H1 (cell line): ENCODE data around the gene PYY. TPM values are rescaled to one million over a fixed set of nuclear protein-coding genes. Genes with fewer than 3 reads are reported as not detected.

Source experiments
- CTCF ChIA-PET: fragments of 300-600 bp; sonication (Branson Sonifier 250); formaldehyde crosslinking; loops from one replicate; lab custom pipeline; 2021; ENCODE audit not compliant: partially characterized antibody; lab: Charles Lee
- POLR2A ChIA-PET: fragments of 300-600 bp; sonication (Branson Sonifier 250); formaldehyde crosslinking; loops from one replicate; lab custom pipeline; 2021; ENCODE audit warnings: inconsistent platforms; ENCODE audit not compliant: partially characterized antibody; lab: Charles Lee
- DNase-seq, 2 experiments: peaks; one replicate each; pipeline versions ENCODE4 v3.0.0 to v3.0.0-alpha.2; 2010 to 2022; ENCODE audit warnings: low spot score in 2 of 2, low read depth in 1 of 2, mixed read lengths in 1 of 2
- FAIRE-seq: peaks from 2 replicates; lab custom pipeline; 2011; peaks lifted over from hg19 to GRCh38; lab: Jason Lieb, UNC
- H2AFZ ChIP-seq: 2 replicates; pipeline ENCODE4 v1.8.1; 2012; ENCODE audit warnings: low read length, inconsistent platforms
- H2AK5ac ChIP-seq: 2 replicates; pipeline ENCODE4 v1.6.1; 2013; ENCODE audit warnings: low read depth, low read length
- H2BK120ac ChIP-seq: replicated peaks from 2 replicates; pipeline ENCODE3; 2013; ENCODE audit warnings: low read depth, low read length, inconsistent platforms
- H2BK12ac ChIP-seq: 2 replicates; pipeline ENCODE4 v1.6.1; 2013; ENCODE audit warnings: low read depth, low read length
- H2BK15ac ChIP-seq: 2 replicates; pipeline ENCODE4 v1.6.1; 2013; ENCODE audit warnings: low read length
- H2BK20ac ChIP-seq: 2 replicates; pipeline ENCODE4 v1.6.1; 2013; ENCODE audit warnings: low read length
- H2BK5ac ChIP-seq: 2 replicates; pipeline ENCODE4 v1.6.1; 2013; ENCODE audit warnings: low read depth, low read length
- H3K14ac ChIP-seq: 2 replicates; pipeline ENCODE4 v1.6.1; 2013; ENCODE audit warnings: inconsistent platforms; ENCODE audit not compliant: insufficient read length
- H3K18ac ChIP-seq: 2 replicates; pipeline ENCODE4 v1.6.1; 2013; ENCODE audit warnings: low read length; ENCODE audit errors: extremely low read depth
- H3K23ac ChIP-seq: 2 replicates; pipeline ENCODE4 v1.6.1; 2013; ENCODE audit warnings: inconsistent platforms; ENCODE audit not compliant: insufficient read length
- H3K23me2 ChIP-seq: 2 replicates; pipeline ENCODE4 v1.6.1; 2013; ENCODE audit warnings: low read depth, low read length
- H3K27ac ChIP-seq: 2 replicates; pipeline ENCODE4 v1.6.1; 2011; ENCODE audit warnings: low read depth, low read length, inconsistent platforms
- H3K27me3 ChIP-seq, 4 experiments: replicated peaks in 1 of 4; 1 replicate in 1 of 4; 2 replicates in 3 of 4; pipeline versions ENCODE4 v1.6.1 to v1.8.1; 2011 to 2013; ENCODE audit warnings: low read length in 3 of 4, mild to moderate bottlenecking in 3 of 4, inconsistent platforms in 2 of 4, mixed read lengths in 2 of 4, moderate library complexity in 1 of 4; ENCODE audit not compliant: control insufficient read depth in 3 of 4, insufficient read depth in 3 of 4; ENCODE audit errors: extremely low read depth in 1 of 4
- H3K36me3 ChIP-seq, 4 experiments: 2 replicates each; pipeline versions ENCODE4 v1.6.1 to v1.8.1; 2011 to 2013; ENCODE audit warnings: mild to moderate bottlenecking in 4 of 4, low read length in 3 of 4, moderate library complexity in 2 of 4, control low read depth in 1 of 4, inconsistent platforms in 1 of 4; ENCODE audit not compliant: insufficient read depth in 4 of 4, control insufficient read depth in 2 of 4
- H3K4ac ChIP-seq: replicated peaks from 2 replicates; pipeline ENCODE3; 2013; ENCODE audit warnings: low read length, low read depth, mixed read lengths, inconsistent platforms; ENCODE audit not compliant: insufficient read length
- H3K4me1 ChIP-seq, 4 experiments: replicated peaks in 1 of 4; 1 replicate in 1 of 4; 2 replicates in 3 of 4; pipeline versions ENCODE4 v1.6.1 to v1.8.1; 2011 to 2013; ENCODE audit warnings: low read length in 3 of 4, inconsistent platforms in 2 of 4, mixed read lengths in 1 of 4; ENCODE audit not compliant: insufficient read depth in 4 of 4, control insufficient read depth in 3 of 4
- H3K4me2 ChIP-seq, 2 experiments: 2 replicates each; pipeline versions ENCODE4 v1.6.1 to v1.8.1; 2011 to 2013; ENCODE audit warnings: low read depth in 2 of 2, low read length in 2 of 2, control low read depth in 1 of 2, inconsistent platforms in 1 of 2, mild to moderate bottlenecking in 1 of 2; ENCODE audit not compliant: insufficient read depth in 1 of 2
- H3K4me3 ChIP-seq, 4 experiments: fragments of 200-600, 300-600 bp in 1 of 4; sonication (generic), shearing (Covaris generic), sonication (Bioruptor Twin) in 1 of 4; 2 replicates each; pipeline versions ENCODE4 v1.5.1 to v1.8.1; 2011 to 2016; ENCODE audit warnings: low read length in 4 of 4, low read depth in 3 of 4, control low read depth in 2 of 4, inconsistent platforms in 2 of 4, mild to moderate bottlenecking in 2 of 4, mixed read lengths in 1 of 4, moderate library complexity in 1 of 4; ENCODE audit not compliant: insufficient read depth in 2 of 4; ENCODE audit errors: extremely low read depth in 1 of 4
- H3K56ac ChIP-seq: replicated peaks from 2 replicates; pipeline ENCODE3; 2013; ENCODE audit warnings: low read depth, mild to moderate bottlenecking, mixed read lengths, low read length, inconsistent platforms; ENCODE audit not compliant: insufficient read length
- H3K79me1 ChIP-seq: 2 replicates; pipeline ENCODE4 v1.6.1; 2013; ENCODE audit warnings: low read depth, low read length, control low read depth
- H3K79me2 ChIP-seq, 2 experiments: 2 replicates each; pipeline versions ENCODE4 v1.6.1 to v1.8.1; 2012 to 2013; ENCODE audit warnings: low read length in 2 of 2, mild to moderate bottlenecking in 2 of 2, inconsistent platforms in 1 of 2; ENCODE audit not compliant: insufficient read depth in 2 of 2, control insufficient read depth in 1 of 2
- H3K9ac ChIP-seq, 4 experiments: replicated peaks in 1 of 4; 1 replicate in 1 of 4; 2 replicates in 3 of 4; pipeline versions ENCODE4 v1.6.1 to v1.8.1; 2011 to 2013; ENCODE audit warnings: low read depth in 3 of 4, low read length in 3 of 4, control low read depth in 2 of 4, mild to moderate bottlenecking in 2 of 4, moderate library complexity in 2 of 4, inconsistent platforms in 1 of 4; ENCODE audit errors: extremely low read depth in 1 of 4
- H3K9me3 ChIP-seq, 2 experiments: 2 replicates each; pipeline versions ENCODE4 v1.6.1 to v1.8.1; 2012 to 2013; ENCODE audit warnings: mild to moderate bottlenecking in 2 of 2, moderate library complexity in 2 of 2, control low read depth in 1 of 2, inconsistent platforms in 1 of 2, low read depth in 1 of 2, low read length in 1 of 2, mixed read lengths in 1 of 2; ENCODE audit not compliant: insufficient read depth in 2 of 2
- H4K20me1 ChIP-seq, 2 experiments: replicated peaks in 1 of 2; 2 replicates each; pipeline versions ENCODE3 to v1.8.1; 2011 to 2013; ENCODE audit warnings: inconsistent platforms in 2 of 2, low read length in 2 of 2, mild to moderate bottlenecking in 1 of 2; ENCODE audit not compliant: insufficient read depth in 2 of 2, control insufficient read depth in 1 of 2
- H4K5ac ChIP-seq: 2 replicates; pipeline ENCODE4 v1.6.1; 2013; ENCODE audit warnings: low read length, low read depth, mixed read lengths, inconsistent platforms; ENCODE audit not compliant: insufficient read length
- H4K8ac ChIP-seq: 2 replicates; pipeline ENCODE4 v1.8.0; 2013; ENCODE audit warnings: mild to moderate bottlenecking, moderate library complexity, low read length, inconsistent platforms; ENCODE audit not compliant: insufficient read depth; ENCODE audit errors: extremely low read depth
- H4K91ac ChIP-seq: replicated peaks from 2 replicates; pipeline ENCODE3; 2013; ENCODE audit warnings: low read length, mixed read lengths, inconsistent platforms; ENCODE audit not compliant: insufficient read length
- CREB1 ChIP-seq: IDR thresholded peaks from 2 replicates; pipeline ENCODE4 v1.6.1; 2012; ENCODE audit warnings: inconsistent platforms
- RFX5 ChIP-seq: IDR thresholded peaks from 2 replicates; pipeline ENCODE4 v1.6.1; 2011; ENCODE audit warnings: low read depth, low read length, improper control_type of control experiment, borderline replicate concordance
- RNF2 ChIP-seq: fragments of 200-900, 300-1000 bp; sonication (generic); IDR thresholded peaks from 2 replicates; pipeline ENCODE4 v1.7.1; 2016; ENCODE audit warnings: borderline replicate concordance, low read depth, mild to moderate bottlenecking, antibody characterized with exemption, low read length; ENCODE audit not compliant: poor library complexity, severe bottlenecking; ENCODE audit errors: missing control alignments
- WGBS, 2 experiments: shearing (Covaris generic) in 1 of 2; methylation state at CpG; one replicate each; pipeline versions ENCODE4 v1.1.6 to v1.1.7; 2013 to 2015; ENCODE audit warnings: low lambda C conversion rate in 2 of 2, mixed read lengths in 2 of 2, inconsistent platforms in 1 of 2, low coverage in 1 of 2, missing lambda C conversion rate in 1 of 2; ENCODE audit not compliant: insufficient replicate concordance in 2 of 2, insufficient coverage in 1 of 2, insufficient read length in 1 of 2; ENCODE audit errors: extremely low coverage in 1 of 2, missing lambda C conversion rate in 1 of 2; 5-methylcytosine and 5-hydroxymethylcytosine counted together
- polyA plus RNA-seq, 7 experiments: library from polyadenylated mRNA; depleted of rRNA in 3 of 7; stranded (reverse) in 5 of 7; unstranded in 2 of 7; fragments of >200 nt in 5 of 7; fragments of 200-250 nt in 2 of 7; gene quantifications; 1 replicate in 5 of 7; 2 replicates in 1 of 7; 4 replicates in 1 of 7; pipeline versions ENCODE4 v1.2.1 to v1.2.3, GENCODE V29; 2011 to 2013; ENCODE audit warnings: missing spikeins in 2 of 7, mixed read lengths in 2 of 7
- total RNA-seq: library from RNA; stranded (reverse); fragmentation: NEBNext Ultra II Directional; extraction: Animal tissue kit (Norgen Biotek cat#: 25700); gene quantifications from 2 replicates; pipeline ENCODE4 v1.2.1, GENCODE V29; 2021
- TF ChIP-seq, protein P1 (sequence below), 3 experiments: IDR thresholded peaks; 1 replicate in 2 of 3; 2 replicates in 1 of 3; pipeline versions ENCODE4 v1.5.1 to v1.6.1; 2011; ENCODE audit warnings: low read length in 3 of 3, mild to moderate bottlenecking in 3 of 3, inconsistent platforms in 2 of 3, low read depth in 1 of 3, moderate library complexity in 1 of 3; ENCODE audit not compliant: insufficient read depth in 1 of 3; ENCODE audit errors: control extremely low read depth in 1 of 3

Gene PYY
- total and polyA plus RNA-seq, 2 of the 8 experiments (the other 6 are each of a cell fraction or from before 2014, with no cell fraction given) = 0.93 to 3.4 TPM

DNA sequence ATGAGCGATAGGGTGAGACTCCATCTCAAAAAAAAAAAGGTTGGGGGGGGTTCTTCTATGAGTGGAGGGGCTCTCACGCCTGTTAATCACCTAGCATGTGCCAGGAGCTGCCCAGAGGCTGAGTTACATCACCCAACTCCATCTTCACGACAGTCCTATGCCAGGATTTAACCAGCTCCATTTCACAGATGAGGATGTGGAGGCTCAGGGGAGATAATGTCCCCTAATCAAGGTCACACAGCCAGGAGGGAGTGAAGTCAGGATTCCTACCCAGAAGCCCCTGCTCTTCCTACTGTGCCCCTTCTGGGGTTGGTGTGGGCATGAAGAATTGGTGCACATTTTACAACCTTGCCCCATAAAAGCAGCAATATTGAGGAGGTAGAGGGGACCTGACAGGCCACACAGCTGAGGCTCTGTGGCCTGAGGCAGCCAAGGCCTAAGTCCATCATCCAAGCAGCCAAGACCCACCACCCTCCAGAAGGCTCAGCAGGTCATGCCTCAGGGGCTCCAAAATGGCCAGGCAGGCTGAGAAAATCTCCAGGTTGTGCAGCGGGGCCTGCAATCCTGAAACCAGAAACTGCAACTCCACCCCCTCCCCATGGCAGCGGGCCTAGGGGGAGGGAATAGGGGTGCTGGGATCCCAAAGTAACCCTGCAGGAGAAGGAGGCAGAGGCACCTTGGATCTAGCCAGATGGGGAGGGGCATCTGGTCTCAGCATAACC is 18.4 kb downstream of the PYY start:
- Histone ChIP-seq H3K9me3 (no peaks in the 10 kb centered on the region), H2AFZ (no peak overlapping the region), H3K9ac (no peak overlapping the region; a peak in 1 of 7 replicates), H3K79me1 (no peaks in the 10 kb centered on the region), H4K5ac (no peak overlapping the region), H3K4me1 (peaks cover 0 to 10% (median 5%) of the 10 kb centered on the region in 4 experiments; a peak in 4 of 7 replicates), H4K20me1 (no peaks in the 10 kb centered on the region), H3K23me2 (no peaks in the 10 kb centered on the region; the same call in 1 of the 2 replicates), H3K4me2 (no peak overlapping the region), H3K4ac (no peak overlapping the region), H3K4me3 (no peak overlapping the region), H2BK20ac (no peak overlapping the region), H2AK5ac (no peak overlapping the region), H3K23ac (no peak overlapping the region), H2BK12ac (no peak overlapping the region), H3K79me2 (no peaks in the 10 kb centered on the region), H4K8ac (no peak overlapping the region), H2BK120ac (no peak overlapping the region), H2BK5ac (0 out of 2 replicates have a peak overlapping the region, but pooled peaks have one; percentile 16), H4K91ac (no peak overlapping the region), H2BK15ac (no peak overlapping the region), H3K18ac (no peak overlapping the region), H3K27ac (no peak overlapping the region), H3K14ac (no peak overlapping the region), H3K27me3 (peaks cover 1 to 31% (median 22%) of the 10 kb centered on the region in 4 experiments), H3K56ac (no peak overlapping the region), H3K36me3 (no peaks in the 10 kb centered on the region)
- WGBS, 2 experiments = 79% methylated on average over 5 of the region's 5 CpGs; no CpG with 5 or more reads in 1 of the 2 experiments
- no peak for DNase-seq
- POLR2A ChIA-PET = interaction anchor here (1.3 to 1.5 kb wide), 2 partner anchors 79 to 86 kb away, joined by 3 to 4 read pairs; partner anchors contain the start of gene TMEM101
- CTCF ChIA-PET = interaction anchor here (0.6 to 13.3 kb wide), 7 partner anchors 9 to 58 kb away, joined by 3 to 416 read pairs (median 11); partner anchors contain the start of genes MPP2 and NAGS
- FAIRE-seq = no peak
- TF ChIP-seq, protein P1, sequence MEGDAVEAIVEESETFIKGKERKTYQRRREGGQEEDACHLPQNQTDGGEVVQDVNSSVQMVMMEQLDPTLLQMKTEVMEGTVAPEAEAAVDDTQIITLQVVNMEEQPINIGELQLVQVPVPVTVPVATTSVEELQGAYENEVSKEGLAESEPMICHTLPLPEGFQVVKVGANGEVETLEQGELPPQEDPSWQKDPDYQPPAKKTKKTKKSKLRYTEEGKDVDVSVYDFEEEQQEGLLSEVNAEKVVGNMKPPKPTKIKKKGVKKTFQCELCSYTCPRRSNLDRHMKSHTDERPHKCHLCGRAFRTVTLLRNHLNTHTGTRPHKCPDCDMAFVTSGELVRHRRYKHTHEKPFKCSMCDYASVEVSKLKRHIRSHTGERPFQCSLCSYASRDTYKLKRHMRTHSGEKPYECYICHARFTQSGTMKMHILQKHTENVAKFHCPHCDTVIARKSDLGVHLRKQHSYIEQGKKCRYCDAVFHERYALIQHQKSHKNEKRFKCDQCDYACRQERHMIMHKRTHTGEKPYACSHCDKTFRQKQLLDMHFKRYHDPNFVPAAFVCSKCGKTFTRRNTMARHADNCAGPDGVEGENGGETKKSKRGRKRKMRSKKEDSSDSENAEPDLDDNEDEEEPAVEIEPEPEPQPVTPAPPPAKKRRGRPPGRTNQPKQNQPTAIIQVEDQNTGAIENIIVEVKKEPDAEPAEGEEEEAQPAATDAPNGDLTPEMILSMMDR (IDR thresholded peaks at IDR 0.05; ENCODE audit: control extremely low read depth in 1 of 3, insufficient read depth in 1 of 3, low read depth in 1 of 3, low read length in 3 of 3) = no peak
- TF ChIP-seq CREB1 (no peak), RNF2 (no peak), RFX5 (no peak)
